Muscle of arm (tissue), 12 donors: ENCODE data around the gene TRPV6. TPM values are rescaled to one million over a fixed set of nuclear protein-coding genes. Genes with fewer than 3 reads are reported as not detected.

Source experiments
- DNase-seq: peaks from one replicate; pipeline ENCODE4 v3.0.0-alpha.2; 2013
- polyA plus RNA-seq, 12 donors: library from polyadenylated mRNA; unstranded; fragments of 120-200 nt; gene quantifications; one replicate each; pipeline ENCODE4 v1.2.1, GENCODE V29; 2013; ENCODE audit not compliant: insufficient read length in 12 of 12

TRPV6 gene
- polyA plus RNA-seq, 12 donors: 0.09 to 1.8 (median 0.18) TPM; not detected in 2

DNA sequence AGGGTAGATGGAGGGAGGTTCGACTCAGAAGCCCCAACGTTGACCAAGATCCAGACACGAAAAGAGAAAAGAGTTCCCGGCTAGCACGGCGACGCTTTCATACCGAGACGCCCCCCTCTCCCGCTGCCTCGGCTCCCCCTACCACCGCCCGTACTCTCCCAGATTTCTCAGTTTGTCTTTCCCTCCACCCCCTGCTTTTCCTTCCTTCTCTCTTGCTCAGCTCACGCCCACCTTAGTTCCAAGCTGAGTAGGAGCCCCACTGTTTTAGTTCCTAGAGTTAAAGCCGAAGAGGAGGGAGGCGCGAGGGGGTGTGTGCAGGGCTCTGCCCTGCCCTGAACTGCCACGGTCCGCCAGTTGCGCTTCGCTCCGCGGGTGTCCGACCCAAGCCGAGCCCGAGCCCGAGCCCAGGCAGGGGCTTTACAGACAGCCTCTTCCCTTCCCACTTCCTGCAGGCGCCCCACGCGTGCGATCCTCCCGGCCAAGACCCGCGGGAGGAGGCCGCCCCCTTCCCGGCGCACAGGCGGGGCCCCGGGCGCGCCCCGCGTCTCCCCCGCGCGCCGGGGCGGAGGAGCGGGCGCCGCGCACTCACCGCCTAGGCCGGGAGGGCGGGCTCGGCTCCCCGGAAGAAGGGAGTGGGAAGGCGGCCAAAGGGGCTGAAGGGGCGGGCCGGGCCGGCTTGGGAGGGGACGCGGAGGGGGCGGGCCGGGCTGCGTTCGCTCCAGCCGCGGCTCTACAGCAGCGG is 31.0 kb downstream of the TRPV6 start, which contains the start of gene EPHB6:
TSS of gene EPHB6 (plus strand) at position 705 of the 742 bp plus-strand sequence. CDS start 8,152 bp downstream, outside the sequence.
- peak; percentile 83 for DNase-seq

DNA sequence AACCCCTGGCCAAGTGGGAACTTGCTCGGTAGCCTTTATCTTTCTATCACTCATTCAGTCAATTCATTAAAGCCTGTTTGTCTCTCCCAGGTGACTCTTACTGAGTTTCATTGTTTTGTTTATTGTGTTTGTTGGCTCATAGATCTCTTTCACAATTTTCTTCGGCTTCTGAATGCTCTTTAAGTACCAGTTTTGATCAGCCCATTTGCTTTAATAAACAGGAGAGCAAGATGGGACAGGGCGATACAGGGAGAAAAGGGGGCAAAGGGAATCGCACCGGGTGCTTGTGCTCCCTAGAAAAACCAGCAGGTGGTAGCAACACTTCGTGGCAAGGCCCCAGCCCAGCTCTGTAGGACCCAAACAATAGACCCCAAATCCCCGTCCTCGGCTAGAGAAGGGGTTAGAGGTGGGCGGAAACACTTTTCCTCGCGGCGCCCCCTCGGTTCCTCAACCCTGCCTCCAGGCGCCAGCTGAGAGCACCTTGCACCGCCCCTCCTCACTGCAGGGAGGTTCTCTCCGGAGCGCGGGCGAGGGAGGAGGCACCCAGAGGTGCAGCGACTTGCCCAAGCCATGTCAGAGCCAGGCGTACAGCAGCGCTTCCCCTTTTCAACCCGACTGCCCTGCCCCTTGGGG is 31.7 kb downstream of the TRPV6 start:
- peak; percentile 72 for DNase-seq

DNA sequence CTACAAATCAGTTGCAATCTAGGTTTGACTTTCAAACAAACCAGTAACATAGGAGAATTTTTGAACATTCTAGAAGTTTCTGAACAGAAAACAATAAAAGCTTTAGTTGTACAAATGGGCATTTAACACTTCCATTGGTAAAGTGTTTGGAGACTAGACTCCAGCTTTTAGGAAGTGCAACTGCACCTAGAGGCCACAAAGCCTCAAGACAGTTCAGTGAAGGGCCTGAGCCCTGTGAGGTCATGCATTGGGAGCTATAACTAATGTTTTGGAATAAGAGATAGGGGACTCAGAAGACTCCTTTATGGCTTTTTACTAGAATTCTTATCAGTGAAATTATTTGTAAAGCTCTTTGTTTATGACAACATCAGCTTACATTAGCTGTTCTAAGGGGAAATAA is 33.6 kb downstream of the TRPV6 start:
- no peak for DNase-seq

DNA sequence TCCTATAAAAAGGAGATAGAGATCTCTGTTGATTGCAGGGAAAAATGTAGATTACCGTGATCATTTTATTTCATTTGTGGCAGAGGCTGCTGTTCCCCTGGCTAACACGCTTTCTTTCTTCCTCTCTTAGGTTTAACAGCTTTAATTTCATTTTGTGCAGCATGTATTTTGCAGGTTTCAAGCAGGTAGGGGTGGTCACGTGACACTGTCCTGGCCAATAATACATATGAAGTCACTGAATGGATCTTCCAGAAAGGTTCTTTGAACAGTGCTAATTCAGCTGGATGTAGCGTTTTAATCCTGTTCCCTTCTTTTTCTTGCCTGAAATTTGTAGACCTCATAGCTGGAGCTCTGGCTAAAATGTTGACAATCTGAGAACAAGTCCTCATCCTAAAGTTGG is 34.3 kb downstream of the TRPV6 start:
- no peak for DNase-seq

DNA sequence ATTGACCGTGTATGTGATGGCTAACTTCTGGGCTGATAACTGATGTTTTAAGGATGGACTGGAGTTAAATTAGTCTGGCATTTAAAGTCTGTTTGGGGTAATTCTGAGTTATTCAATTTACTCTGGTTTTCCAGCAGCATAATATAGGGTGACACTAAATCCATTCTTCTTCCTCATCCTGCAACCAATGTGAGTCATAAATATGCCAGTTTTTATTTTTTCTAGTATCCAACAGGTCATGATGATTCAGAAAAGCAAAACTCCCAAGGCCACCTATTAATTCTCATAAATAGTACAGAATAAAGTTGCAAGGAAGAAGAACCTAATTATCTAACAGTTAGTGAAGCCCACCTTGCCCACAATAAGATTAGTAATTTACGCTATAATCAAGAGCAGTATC is 38.2 kb downstream of the TRPV6 start:
- DNase-seq: no peak

DNA sequence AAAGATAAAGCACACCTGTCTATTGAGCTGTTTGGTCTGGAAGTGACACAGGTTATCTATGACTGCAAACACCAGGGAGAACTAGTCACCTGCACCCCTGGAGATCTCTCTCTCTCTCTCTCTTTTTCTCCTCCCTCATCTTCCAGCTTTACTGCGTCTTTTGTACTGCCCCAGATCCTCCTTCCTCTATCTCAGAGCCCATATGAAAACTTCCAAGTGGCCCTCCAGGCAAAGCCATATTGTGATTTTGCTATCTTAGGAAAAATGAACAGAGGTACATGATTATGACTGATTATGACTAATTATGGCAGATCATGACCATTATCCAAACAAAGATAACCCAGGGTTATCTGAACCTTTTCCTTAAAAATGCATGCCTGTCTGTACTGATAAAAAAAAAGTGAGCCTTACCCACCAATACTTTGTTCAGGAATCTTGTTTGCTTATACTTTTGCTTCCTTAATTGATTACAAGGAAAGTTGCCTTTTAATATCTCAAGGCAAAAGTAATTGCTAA is 43.2 kb downstream of the TRPV6 start:
- no peak for DNase-seq

DNA sequence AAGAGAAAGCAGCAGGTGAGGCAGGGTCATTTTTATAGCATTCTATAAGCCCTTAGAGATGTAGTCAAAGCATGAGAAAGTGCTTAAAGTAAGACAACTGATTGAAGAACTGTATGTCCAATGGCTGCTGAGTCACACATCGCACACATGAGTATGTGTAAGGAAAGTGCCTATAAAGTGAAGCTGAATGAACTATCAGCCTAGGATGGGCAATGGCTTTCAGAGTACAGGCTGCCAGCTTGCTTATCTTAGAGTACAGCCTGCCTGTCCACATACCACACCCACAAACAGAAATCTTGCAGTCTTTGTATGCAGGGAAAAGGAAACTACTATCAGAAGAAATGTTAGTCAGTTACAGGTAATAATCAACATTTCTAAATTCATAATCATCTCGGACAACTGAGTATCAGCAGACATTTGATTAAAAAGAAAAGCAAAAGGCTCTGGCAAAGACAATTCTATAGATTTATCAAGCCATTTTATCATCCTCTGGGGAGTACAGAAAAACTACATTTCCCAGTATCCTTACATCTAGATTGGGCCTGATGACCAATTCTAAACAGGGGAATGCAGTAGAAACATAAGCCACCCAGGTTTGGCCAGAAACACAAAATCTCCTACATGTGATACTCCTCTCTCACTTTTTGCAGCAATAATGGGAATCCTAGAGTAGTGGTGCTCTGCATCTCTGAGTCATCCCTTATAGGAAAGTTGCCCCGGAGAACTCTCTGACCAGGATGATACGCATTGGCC is 46.9 kb downstream of the TRPV6 start:
- no peak for DNase-seq

DNA sequence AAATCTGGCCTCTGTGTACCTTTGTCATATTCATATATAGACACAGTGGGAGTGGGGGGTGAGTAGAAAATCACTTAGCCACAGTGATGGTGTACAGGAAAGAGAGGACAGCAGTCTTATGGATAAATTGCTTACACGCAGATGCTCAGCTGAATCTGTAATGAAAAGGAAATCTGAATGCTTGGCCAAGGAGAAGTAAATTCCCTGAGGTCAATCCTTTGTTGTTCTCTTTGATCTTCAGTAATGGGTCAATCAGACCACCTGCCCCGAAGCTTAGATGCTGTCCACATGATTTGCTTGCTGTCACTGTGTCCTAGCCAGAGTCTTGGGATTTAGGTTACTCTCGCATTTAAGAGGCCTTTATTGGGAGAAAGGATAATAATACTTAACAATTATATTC is 49.1 kb downstream of the TRPV6 start:
- DNase-seq: no peak

DNA sequence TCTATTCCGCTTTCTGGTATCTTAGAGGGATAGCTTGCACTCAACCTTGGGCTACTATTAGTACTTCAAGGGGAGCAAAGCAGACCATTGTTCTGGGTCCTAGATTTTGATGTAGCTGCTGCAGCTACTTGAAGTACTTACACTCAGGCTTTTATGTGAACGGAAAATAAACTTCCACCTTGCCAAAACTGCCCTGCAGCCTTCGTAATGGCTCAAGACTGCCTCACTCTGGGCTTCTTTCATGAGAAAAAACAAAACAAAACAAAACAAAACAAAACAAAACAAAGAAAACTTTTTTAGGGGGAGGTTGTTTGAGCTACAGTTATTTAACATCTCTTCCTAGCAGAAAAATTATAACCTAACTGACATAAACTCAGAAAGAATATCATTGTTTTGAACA is 50.1 kb downstream of the TRPV6 start:
- no peak for DNase-seq

DNA sequence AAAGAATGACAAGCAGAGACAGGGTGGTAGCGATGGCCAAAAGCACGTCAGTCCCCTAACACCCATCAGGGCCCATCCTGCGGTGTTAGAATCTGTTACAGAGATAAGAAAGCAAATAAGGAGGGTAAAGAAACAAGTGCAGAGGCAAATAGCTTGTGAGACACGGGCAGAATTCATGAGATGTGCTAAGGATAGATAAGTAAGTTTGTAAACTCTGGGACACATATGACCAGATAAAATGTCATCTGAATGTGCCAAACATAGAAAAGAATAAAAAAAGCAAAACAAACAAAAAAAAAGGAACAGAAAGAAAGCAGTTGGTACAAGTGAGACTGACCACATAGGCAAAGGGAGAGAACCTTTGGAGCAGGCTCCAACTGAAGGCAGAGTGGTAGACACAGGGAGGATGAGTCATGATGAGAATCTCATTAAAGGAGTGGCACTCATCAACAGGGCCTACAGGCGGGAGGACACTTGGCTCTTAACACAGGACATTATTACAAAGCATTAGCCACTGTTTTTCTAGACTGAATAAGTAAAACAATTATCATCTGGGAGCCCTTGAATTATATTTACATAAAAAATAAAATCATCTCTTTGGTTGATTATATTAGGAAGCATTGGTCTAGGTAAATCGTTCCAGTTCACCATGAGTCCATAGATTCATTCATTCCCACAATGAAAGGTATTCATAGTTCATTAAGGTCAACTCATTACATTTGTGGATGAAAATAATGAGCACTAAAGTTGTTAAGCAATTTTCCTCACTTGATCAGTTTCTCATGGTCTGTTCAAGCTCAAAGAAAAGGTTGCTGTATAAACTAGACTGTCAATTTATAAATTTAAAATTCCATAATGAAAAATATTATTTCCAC is 52.1 kb downstream of the TRPV6 start:
- no peak for DNase-seq

DNA sequence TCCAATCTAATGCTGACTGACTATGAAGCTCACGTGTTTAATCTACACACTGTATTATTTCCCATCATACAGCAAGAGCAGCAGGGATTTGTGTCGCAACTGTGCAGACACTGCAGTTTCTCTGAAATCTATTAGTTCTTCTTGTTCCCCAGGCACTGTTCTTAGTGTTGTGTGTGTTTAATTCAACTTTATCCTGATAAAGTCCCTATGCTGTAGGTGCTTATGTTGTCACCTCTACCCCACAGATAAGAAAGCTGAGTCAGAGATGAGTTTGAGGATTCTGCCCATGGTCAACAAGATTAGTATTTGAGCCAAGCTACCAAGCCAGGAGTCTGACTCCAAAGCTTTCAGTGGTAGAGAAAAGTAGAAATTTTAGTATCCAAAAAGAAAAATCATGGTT is 53.1 kb downstream of the TRPV6 start:
- DNase-seq: no peak

DNA sequence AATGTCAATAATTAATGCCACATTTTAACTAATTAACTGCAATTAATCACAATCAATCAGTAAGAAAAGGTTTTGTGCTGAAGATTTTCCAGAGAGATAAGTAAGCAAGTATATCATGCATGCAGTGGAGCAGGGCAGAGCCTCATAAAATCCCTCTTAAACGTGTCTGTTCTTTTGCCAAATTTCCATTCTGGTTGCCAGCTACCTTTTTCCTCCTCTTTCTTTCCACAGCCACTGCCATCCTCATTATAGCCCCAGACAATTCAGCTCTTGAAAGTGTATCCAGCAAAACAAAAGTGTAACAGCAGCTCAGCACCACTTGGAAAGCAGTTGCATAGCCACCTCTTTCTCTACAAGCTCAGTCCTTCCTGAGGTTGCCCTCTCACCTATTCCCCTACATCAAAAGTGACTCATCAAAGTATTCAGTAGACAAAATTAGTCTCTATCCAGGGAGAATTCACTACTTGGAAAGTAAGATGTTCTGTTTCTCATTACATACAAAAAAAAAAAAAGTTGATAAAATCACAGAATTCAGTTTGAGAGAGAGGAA is 57.5 kb downstream of the TRPV6 start:
- no peak for DNase-seq

DNA sequence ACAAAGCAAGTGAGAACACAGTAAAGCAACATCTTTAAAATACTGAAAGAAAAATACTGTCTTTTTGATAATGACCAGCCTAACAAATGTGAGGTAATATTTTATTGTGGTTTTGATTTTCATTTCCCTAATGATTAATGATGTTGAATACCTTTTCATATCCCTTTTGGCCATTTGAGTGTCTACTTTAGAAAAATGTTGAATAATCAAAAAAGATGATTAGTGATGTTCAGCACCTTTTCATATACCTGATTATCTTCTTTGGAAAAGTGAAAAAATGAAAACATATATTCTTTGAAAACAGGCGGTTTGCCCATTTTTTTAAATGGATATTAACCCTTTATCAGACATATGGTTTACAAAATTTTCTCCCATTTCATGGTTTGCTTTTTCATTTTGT is 62.8 kb downstream of the TRPV6 start:
- no peak for DNase-seq

Other genes with a start within 250 kb of the TRPV6 start
- gene PRSS1, start 136.3 kb downstream of the TRPV6 start, polyA plus RNA-seq: under 1 TPM in 1 of 12 donors, not detected in 11; 0.18 TPM
- gene PRSS2, start 114.8 kb downstream of the TRPV6 start, polyA plus RNA-seq: under 1 TPM in 1 of 12 donors, not detected in 11; 0.28 TPM
- 10 to 100 TPM in 3 of 12 donors, 1 to 10 TPM in 8, not detected in 1; 2.1 to 34.3 (median 5.1) TPM for gene EPHB6, start 30.7 kb downstream of the TRPV6 start, polyA plus RNA-seq
- under 1 TPM in 6 of 12 donors, not detected in 6; 0.05 to 0.18 (median 0.10) TPM for gene TRPV5, start 48.0 kb upstream of the TRPV6 start, polyA plus RNA-seq
- gene LLCFC1, start 53.7 kb upstream of the TRPV6 start, polyA plus RNA-seq: under 1 TPM in 7 of 12 donors, not detected in 5; 0.21 to 0.70 (median 0.52) TPM
- gene KEL, start 76.6 kb upstream of the TRPV6 start, polyA plus RNA-seq: 1 to 10 TPM in 9 of 12 donors, under 1 TPM in 1, not detected in 2; 0.54 to 3.2 (median 1.6) TPM
- not detected for gene OR9A2, start 141.4 kb upstream of the TRPV6 start, polyA plus RNA-seq
- not detected for gene OR6V1, start 166.6 kb upstream of the TRPV6 start, polyA plus RNA-seq
- not detected for gene PIP, start 246.3 kb upstream of the TRPV6 start, polyA plus RNA-seq